Inferior parietal cortex (tissue), 1 donor: Measurements from ENCODE around the gene DCP2.

ENCODE experiments used
- DNase-seq: peaks from one replicate; pipeline ENCODE4 v3.0.0-alpha.2; 2016; ENCODE audit errors: extremely low spot score

The DCP2 gene

GRCh38 chr5:113065626-113066025 lies 89.0 kb downstream of the DCP2 start:
- DNase-seq: no peak

GRCh38 chr5:113067635-113068344 lies 91.2 kb downstream of the DCP2 start:
- no peak for DNase-seq

GRCh38 chr5:113068559-113068958 lies 92.0 kb downstream of the DCP2 start:
- DNase-seq: no peak
